H1 (cell line): ENCODE results near the gene HMMR. TPM values are rescaled to one million over a fixed set of nuclear protein-coding genes. Genes with fewer than 3 reads are reported as not detected.
A peak's percentile ranks its signal among the peaks of the same experiment; 100 is the strongest.

Source experiments
- CTCF ChIA-PET: fragments of 300-600 bp; sonication (Branson Sonifier 250); formaldehyde crosslinking; loops from one replicate; lab custom pipeline; 2021; ENCODE audit not compliant: partially characterized antibody; lab: Charles Lee
- POLR2A ChIA-PET: fragments of 300-600 bp; sonication (Branson Sonifier 250); formaldehyde crosslinking; loops from one replicate; lab custom pipeline; 2021; ENCODE audit warnings: inconsistent platforms; ENCODE audit not compliant: partially characterized antibody; lab: Charles Lee
- DNase-seq, 2 experiments: peaks; one replicate each; pipeline versions ENCODE4 v3.0.0 to v3.0.0-alpha.2; 2010 to 2022; ENCODE audit warnings: low spot score in 2 of 2, low read depth in 1 of 2, mixed read lengths in 1 of 2
- FAIRE-seq: peaks from 2 replicates; lab custom pipeline; 2011; peaks lifted over from hg19 to GRCh38; lab: Jason Lieb, UNC
- H2AFZ ChIP-seq: 2 replicates; pipeline ENCODE4 v1.8.1; 2012; ENCODE audit warnings: low read length, inconsistent platforms
- H2AK5ac ChIP-seq: 2 replicates; pipeline ENCODE4 v1.6.1; 2013; ENCODE audit warnings: low read depth, low read length
- H2BK120ac ChIP-seq: replicated peaks from 2 replicates; pipeline ENCODE3; 2013; ENCODE audit warnings: low read depth, low read length, inconsistent platforms
- H2BK12ac ChIP-seq: 2 replicates; pipeline ENCODE4 v1.6.1; 2013; ENCODE audit warnings: low read depth, low read length
- H2BK15ac ChIP-seq: 2 replicates; pipeline ENCODE4 v1.6.1; 2013; ENCODE audit warnings: low read length
- H2BK20ac ChIP-seq: 2 replicates; pipeline ENCODE4 v1.6.1; 2013; ENCODE audit warnings: low read length
- H2BK5ac ChIP-seq: 2 replicates; pipeline ENCODE4 v1.6.1; 2013; ENCODE audit warnings: low read depth, low read length
- H3K14ac ChIP-seq: 2 replicates; pipeline ENCODE4 v1.6.1; 2013; ENCODE audit warnings: inconsistent platforms; ENCODE audit not compliant: insufficient read length
- H3K18ac ChIP-seq: 2 replicates; pipeline ENCODE4 v1.6.1; 2013; ENCODE audit warnings: low read length; ENCODE audit errors: extremely low read depth
- H3K23ac ChIP-seq: 2 replicates; pipeline ENCODE4 v1.6.1; 2013; ENCODE audit warnings: inconsistent platforms; ENCODE audit not compliant: insufficient read length
- H3K23me2 ChIP-seq: 2 replicates; pipeline ENCODE4 v1.6.1; 2013; ENCODE audit warnings: low read depth, low read length
- H3K27ac ChIP-seq: 2 replicates; pipeline ENCODE4 v1.6.1; 2011; ENCODE audit warnings: low read depth, low read length, inconsistent platforms
- H3K27me3 ChIP-seq, 4 experiments: replicated peaks in 1 of 4; 1 replicate in 1 of 4; 2 replicates in 3 of 4; pipeline versions ENCODE4 v1.6.1 to v1.8.1; 2011 to 2013; ENCODE audit warnings: low read length in 3 of 4, mild to moderate bottlenecking in 3 of 4, inconsistent platforms in 2 of 4, mixed read lengths in 2 of 4, moderate library complexity in 1 of 4; ENCODE audit not compliant: control insufficient read depth in 3 of 4, insufficient read depth in 3 of 4; ENCODE audit errors: extremely low read depth in 1 of 4
- H3K36me3 ChIP-seq, 4 experiments: 2 replicates each; pipeline versions ENCODE4 v1.6.1 to v1.8.1; 2011 to 2013; ENCODE audit warnings: mild to moderate bottlenecking in 4 of 4, low read length in 3 of 4, moderate library complexity in 2 of 4, control low read depth in 1 of 4, inconsistent platforms in 1 of 4; ENCODE audit not compliant: insufficient read depth in 4 of 4, control insufficient read depth in 2 of 4
- H3K4ac ChIP-seq: replicated peaks from 2 replicates; pipeline ENCODE3; 2013; ENCODE audit warnings: low read length, low read depth, mixed read lengths, inconsistent platforms; ENCODE audit not compliant: insufficient read length
- H3K4me1 ChIP-seq, 4 experiments: replicated peaks in 1 of 4; 1 replicate in 1 of 4; 2 replicates in 3 of 4; pipeline versions ENCODE4 v1.6.1 to v1.8.1; 2011 to 2013; ENCODE audit warnings: low read length in 3 of 4, inconsistent platforms in 2 of 4, mixed read lengths in 1 of 4; ENCODE audit not compliant: insufficient read depth in 4 of 4, control insufficient read depth in 3 of 4
- H3K4me2 ChIP-seq, 2 experiments: 2 replicates each; pipeline versions ENCODE4 v1.6.1 to v1.8.1; 2011 to 2013; ENCODE audit warnings: low read depth in 2 of 2, low read length in 2 of 2, control low read depth in 1 of 2, inconsistent platforms in 1 of 2, mild to moderate bottlenecking in 1 of 2; ENCODE audit not compliant: insufficient read depth in 1 of 2
- H3K4me3 ChIP-seq, 4 experiments: fragments of 200-600, 300-600 bp in 1 of 4; sonication (generic), shearing (Covaris generic), sonication (Bioruptor Twin) in 1 of 4; 2 replicates each; pipeline versions ENCODE4 v1.5.1 to v1.8.1; 2011 to 2016; ENCODE audit warnings: low read length in 4 of 4, low read depth in 3 of 4, control low read depth in 2 of 4, inconsistent platforms in 2 of 4, mild to moderate bottlenecking in 2 of 4, mixed read lengths in 1 of 4, moderate library complexity in 1 of 4; ENCODE audit not compliant: insufficient read depth in 2 of 4; ENCODE audit errors: extremely low read depth in 1 of 4
- H3K56ac ChIP-seq: replicated peaks from 2 replicates; pipeline ENCODE3; 2013; ENCODE audit warnings: low read depth, mild to moderate bottlenecking, mixed read lengths, low read length, inconsistent platforms; ENCODE audit not compliant: insufficient read length
- H3K79me1 ChIP-seq: 2 replicates; pipeline ENCODE4 v1.6.1; 2013; ENCODE audit warnings: low read depth, low read length, control low read depth
- H3K79me2 ChIP-seq, 2 experiments: 2 replicates each; pipeline versions ENCODE4 v1.6.1 to v1.8.1; 2012 to 2013; ENCODE audit warnings: low read length in 2 of 2, mild to moderate bottlenecking in 2 of 2, inconsistent platforms in 1 of 2; ENCODE audit not compliant: insufficient read depth in 2 of 2, control insufficient read depth in 1 of 2
- H3K9ac ChIP-seq, 4 experiments: replicated peaks in 1 of 4; 1 replicate in 1 of 4; 2 replicates in 3 of 4; pipeline versions ENCODE4 v1.6.1 to v1.8.1; 2011 to 2013; ENCODE audit warnings: low read depth in 3 of 4, low read length in 3 of 4, control low read depth in 2 of 4, mild to moderate bottlenecking in 2 of 4, moderate library complexity in 2 of 4, inconsistent platforms in 1 of 4; ENCODE audit errors: extremely low read depth in 1 of 4
- H3K9me3 ChIP-seq, 2 experiments: 2 replicates each; pipeline versions ENCODE4 v1.6.1 to v1.8.1; 2012 to 2013; ENCODE audit warnings: mild to moderate bottlenecking in 2 of 2, moderate library complexity in 2 of 2, control low read depth in 1 of 2, inconsistent platforms in 1 of 2, low read depth in 1 of 2, low read length in 1 of 2, mixed read lengths in 1 of 2; ENCODE audit not compliant: insufficient read depth in 2 of 2
- H4K20me1 ChIP-seq, 2 experiments: replicated peaks in 1 of 2; 2 replicates each; pipeline versions ENCODE3 to v1.8.1; 2011 to 2013; ENCODE audit warnings: inconsistent platforms in 2 of 2, low read length in 2 of 2, mild to moderate bottlenecking in 1 of 2; ENCODE audit not compliant: insufficient read depth in 2 of 2, control insufficient read depth in 1 of 2
- H4K5ac ChIP-seq: 2 replicates; pipeline ENCODE4 v1.6.1; 2013; ENCODE audit warnings: low read length, low read depth, mixed read lengths, inconsistent platforms; ENCODE audit not compliant: insufficient read length
- H4K8ac ChIP-seq: 2 replicates; pipeline ENCODE4 v1.8.0; 2013; ENCODE audit warnings: mild to moderate bottlenecking, moderate library complexity, low read length, inconsistent platforms; ENCODE audit not compliant: insufficient read depth; ENCODE audit errors: extremely low read depth
- H4K91ac ChIP-seq: replicated peaks from 2 replicates; pipeline ENCODE3; 2013; ENCODE audit warnings: low read length, mixed read lengths, inconsistent platforms; ENCODE audit not compliant: insufficient read length
- ASH2L ChIP-seq: fragments of 200-600, 300-600 bp; sonication (generic); IDR thresholded peaks from one replicate; pipeline ENCODE4 v1.7.1; 2017; ENCODE audit warnings: low read length
- BRCA1 ChIP-seq: IDR thresholded peaks from 2 replicates; pipeline ENCODE4 v1.6.1; 2012; ENCODE audit warnings: low read depth, low read length, improper control_type of control experiment
- CBX5 ChIP-seq: fragments of 300-800, 300-1000 bp; sonication (generic); IDR thresholded peaks from 2 replicates; pipeline ENCODE4 v1.7.1; 2016; ENCODE audit warnings: antibody characterized with exemption, low read length, low read depth
- CHD2 ChIP-seq: IDR thresholded peaks from 2 replicates; pipeline ENCODE4 v1.6.1; 2012; ENCODE audit warnings: low read length, improper control_type of control experiment
- EP300 ChIP-seq, 2 experiments: IDR thresholded peaks; 1 replicate in 1 of 2; 2 replicates in 1 of 2; pipeline ENCODE4 v1.6.1; 2011 to 2012; ENCODE audit warnings: low read depth in 2 of 2, low read length in 2 of 2, mild to moderate bottlenecking in 2 of 2, borderline replicate concordance in 1 of 2, inconsistent platforms in 1 of 2, moderate library complexity in 1 of 2
- JUND ChIP-seq: IDR thresholded peaks from 2 replicates; pipeline ENCODE4 v1.6.1; 2011; ENCODE audit warnings: mild to moderate bottlenecking, improper control_type of control experiment, low read length
- KDM1A ChIP-seq: fragments of 200-600, 300-600 bp; sonication (generic); IDR thresholded peaks from 2 replicates; pipeline ENCODE4 v1.7.1; 2016; ENCODE audit warnings: mild to moderate bottlenecking, low read length, borderline replicate concordance
- POLR2AphosphoS5 ChIP-seq: IDR thresholded peaks from 2 replicates; pipeline ENCODE4 v1.6.1; 2011; ENCODE audit warnings: low read depth, low read length
- POU5F1 ChIP-seq: IDR thresholded peaks from 2 replicates; pipeline ENCODE4 v1.6.1; 2011; ENCODE audit warnings: low read depth, mild to moderate bottlenecking, low read length, moderate library complexity
- RXRA ChIP-seq: IDR thresholded peaks from 2 replicates; pipeline ENCODE4 v1.6.1; 2011; ENCODE audit warnings: low read depth, mild to moderate bottlenecking, low read length, moderate library complexity; ENCODE audit not compliant: insufficient read depth
- SAP30 ChIP-seq: fragments of 300-600 bp; sonication (generic); IDR thresholded peaks from 2 replicates; pipeline ENCODE4 v1.7.1; 2012; ENCODE audit warnings: low read length, moderate library complexity, mild to moderate bottlenecking, inconsistent platforms; ENCODE audit not compliant: insufficient read depth, insufficient replicate concordance
- SP4 ChIP-seq: IDR thresholded peaks from 2 replicates; pipeline ENCODE4 v1.6.1; 2012; ENCODE audit warnings: low read length, inconsistent platforms
- TAF1 ChIP-seq: IDR thresholded peaks from 2 replicates; pipeline ENCODE4 v1.6.1; 2011; ENCODE audit warnings: mild to moderate bottlenecking, low read depth, low read length
- WGBS, 2 experiments: shearing (Covaris generic) in 1 of 2; methylation state at CpG; one replicate each; pipeline versions ENCODE4 v1.1.6 to v1.1.7; 2013 to 2015; ENCODE audit warnings: low lambda C conversion rate in 2 of 2, mixed read lengths in 2 of 2, inconsistent platforms in 1 of 2, low coverage in 1 of 2, missing lambda C conversion rate in 1 of 2; ENCODE audit not compliant: insufficient replicate concordance in 2 of 2, insufficient coverage in 1 of 2, insufficient read length in 1 of 2; ENCODE audit errors: extremely low coverage in 1 of 2, missing lambda C conversion rate in 1 of 2; 5-methylcytosine and 5-hydroxymethylcytosine counted together
- polyA plus RNA-seq, 7 experiments: library from polyadenylated mRNA; depleted of rRNA in 3 of 7; stranded (reverse) in 5 of 7; unstranded in 2 of 7; fragments of >200 nt in 5 of 7; fragments of 200-250 nt in 2 of 7; gene quantifications; 1 replicate in 5 of 7; 2 replicates in 1 of 7; 4 replicates in 1 of 7; pipeline versions ENCODE4 v1.2.1 to v1.2.3, GENCODE V29; 2011 to 2013; ENCODE audit warnings: missing spikeins in 2 of 7, mixed read lengths in 2 of 7
- total RNA-seq: library from RNA; stranded (reverse); fragmentation: NEBNext Ultra II Directional; extraction: Animal tissue kit (Norgen Biotek cat#: 25700); gene quantifications from 2 replicates; pipeline ENCODE4 v1.2.1, GENCODE V29; 2021

The HMMR gene
- total and polyA plus RNA-seq, 2 of the 8 experiments (the other 6 are each of a cell fraction or from before 2014, with no cell fraction given) = 17.5 to 77.3 TPM

GRCh38 chr5:163506095-163506457 lies 45.6 kb downstream of the HMMR start:
- POLR2A ChIA-PET = interaction anchor here (0.9 to 4.6 kb wide), 12 partner anchors 11 to 68 kb away, joined by 3 to 76 read pairs (median 4); partner anchors contain the start of genes CCNG1, HMMR and NUDCD2
- Histone ChIP-seq H2BK5ac (no peak overlapping the region), H3K79me1 (no peaks in the 10 kb centered on the region), H2AFZ (no peak overlapping the region), H4K8ac (no peak overlapping the region), H3K14ac (no peak overlapping the region), H2BK12ac (no peak overlapping the region), H3K18ac (no peak overlapping the region), H4K91ac (no peak overlapping the region), H3K4me3 (peak overlapping the region; percentile 67 to 98 (median 89)), H2BK120ac (no peak overlapping the region), H3K4ac (no peak overlapping the region), H3K23me2 (peaks cover 12% of the 10 kb centered on the region), H2BK15ac (no peak overlapping the region), H4K5ac (no peak overlapping the region), H2BK20ac (no peak overlapping the region), H2AK5ac (no peak overlapping the region), H3K9ac (peak overlapping the region; percentile 83 to 94 (median 90)), H4K20me1 (peaks cover 12 to 31% of the 10 kb centered on the region in 2 experiments), H3K9me3 (no peaks in the 10 kb centered on the region), H3K4me1 (peaks cover 0 to 9% (median 5%) of the 10 kb centered on the region in 4 experiments; a peak in 4 of 7 replicates), H3K27me3 (no peaks in the 10 kb centered on the region), H3K4me2 (peak overlapping the region; percentile 90 to 100), H3K23ac (peak overlapping the region; percentile 12), H3K56ac (no peak overlapping the region), H3K79me2 (peaks cover 28 to 73% of the 10 kb centered on the region in 2 experiments), H3K36me3 (no peaks in the 10 kb centered on the region), H3K27ac (peak overlapping the region; percentile 89)
- no peak for FAIRE-seq
- DNase-seq = no peak
- 9% methylated on average over 9 of the region's 9 CpGs; no CpG with 5 or more reads in 1 of the 2 experiments for WGBS, 2 experiments
- CTCF ChIA-PET = interaction anchor here (0.6 to 1.6 kb wide), 4 partner anchors 15 to 22 kb away, joined by 3 to 5 read pairs (median 4); no protein-coding TSS in a partner anchor
- TF ChIP-seq RXRA (no peak), KDM1A (no peak), CHD2 (no peak), SP4 (peak; percentile 14; the same call in 1 of the 2 replicates), POU5F1 (no peak), TAF1 (no peak), JUND (no peak), POLR2AphosphoS5 (peak; percentile 13; the same call in 1 of the 2 replicates), SAP30 (peak; percentile 38), EP300 (IDR thresholded peaks at IDR 0.05; ENCODE audit: borderline replicate concordance in 1 of 2, low read depth in 2 of 2, low read length in 2 of 2) (no peak), BRCA1 (no peak), ASH2L (no peak), CBX5 (no peak)
